Fibroblast of lung (primary cell): ENCODE data around the gene TSSC4.

ENCODE experiments used
- CTCF ChIP-seq, 2 donors: IDR thresholded peaks in 1 of 2; conservative IDR thresholded peaks in 1 of 2; 1 replicate in 1 of 2; 2 replicates in 1 of 2; pipeline ENCODE4 v1.5.1; 2011 to 2012; ENCODE audit warnings: low read length in 2 of 2, control low read depth in 1 of 2, inconsistent platforms in 1 of 2, low read depth in 1 of 2, mild to moderate bottlenecking in 1 of 2
- EZH2 ChIP-seq: IDR thresholded peaks from 2 replicates; pipeline ENCODE4 v1.5.1; 2012; ENCODE audit warnings: low read length, control low read depth, mild to moderate bottlenecking; ENCODE audit errors: missing control alignments

DNA sequence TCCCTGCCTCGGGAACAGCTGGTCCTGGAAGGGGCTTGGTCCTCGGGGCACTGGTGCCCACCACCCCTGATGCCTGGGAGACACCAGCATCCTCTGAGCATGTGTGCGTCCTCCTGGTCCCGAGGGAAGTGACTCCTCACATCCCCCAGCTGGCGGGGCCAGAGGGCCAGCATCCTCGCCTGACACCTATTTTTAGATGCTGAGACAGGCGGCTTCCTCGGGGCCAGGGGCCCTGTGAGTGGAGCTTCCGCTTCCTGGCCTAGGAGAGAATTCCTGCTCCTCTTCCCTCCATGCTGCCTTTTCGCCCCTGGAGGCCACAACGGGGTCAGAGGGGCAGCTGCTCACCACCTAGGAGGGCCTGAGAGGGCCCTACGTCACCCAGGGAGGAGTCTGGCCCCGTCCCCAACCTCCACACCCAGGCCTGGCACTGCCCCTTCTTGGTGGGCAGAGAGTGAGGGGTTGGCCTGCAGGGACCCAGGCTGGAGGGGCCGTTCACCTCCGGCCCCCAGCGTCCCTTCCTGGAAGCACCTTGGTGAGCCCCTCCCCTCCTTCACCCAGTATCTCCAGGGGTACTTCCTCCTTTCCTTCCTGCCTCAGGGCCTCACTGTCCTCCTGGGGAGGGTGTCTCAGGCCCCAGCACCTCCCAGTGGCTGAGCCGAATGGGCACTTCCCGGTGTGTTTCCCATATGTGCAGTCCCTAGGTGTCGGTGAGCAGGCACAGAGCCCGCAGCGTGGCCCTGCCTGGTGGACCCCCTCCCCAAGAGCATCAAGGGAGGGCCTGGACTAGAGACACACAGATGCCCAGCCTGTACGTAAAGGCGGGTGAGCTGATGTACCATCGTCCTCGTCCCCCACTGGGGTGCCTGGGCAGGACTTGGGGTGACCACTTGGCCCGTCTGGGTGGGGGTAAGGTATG is 17.4 kb upstream of the TSSC4 start:
- no peak for TF ChIP-seq CTCF (conservative IDR thresholded peaks at IDR 0.05 in 1 of 2, IDR thresholded peaks at IDR 0.05 in 1 of 2; ENCODE audit: low read depth in 1 of 2, low read length in 2 of 2)
- TF ChIP-seq EZH2 = no peak
